GM19324 (cell line): ENCODE data around the gene ZMYND12.

Source experiments
- ATAC-seq: cut with Tn5 transposase; IDR thresholded peaks from one replicate; pipeline ENCODE4 v1.9.1; 2021; ENCODE audit warnings: mild to moderate bottlenecking, moderate library complexity; ENCODE audit not compliant: unreplicated experiment, low FRiP score

ZMYND12 gene

GRCh38 chr1:42399315-42400100 lies 56.3 kb downstream of the ZMYND12 start:
- no peak for ATAC-seq

DNA sequence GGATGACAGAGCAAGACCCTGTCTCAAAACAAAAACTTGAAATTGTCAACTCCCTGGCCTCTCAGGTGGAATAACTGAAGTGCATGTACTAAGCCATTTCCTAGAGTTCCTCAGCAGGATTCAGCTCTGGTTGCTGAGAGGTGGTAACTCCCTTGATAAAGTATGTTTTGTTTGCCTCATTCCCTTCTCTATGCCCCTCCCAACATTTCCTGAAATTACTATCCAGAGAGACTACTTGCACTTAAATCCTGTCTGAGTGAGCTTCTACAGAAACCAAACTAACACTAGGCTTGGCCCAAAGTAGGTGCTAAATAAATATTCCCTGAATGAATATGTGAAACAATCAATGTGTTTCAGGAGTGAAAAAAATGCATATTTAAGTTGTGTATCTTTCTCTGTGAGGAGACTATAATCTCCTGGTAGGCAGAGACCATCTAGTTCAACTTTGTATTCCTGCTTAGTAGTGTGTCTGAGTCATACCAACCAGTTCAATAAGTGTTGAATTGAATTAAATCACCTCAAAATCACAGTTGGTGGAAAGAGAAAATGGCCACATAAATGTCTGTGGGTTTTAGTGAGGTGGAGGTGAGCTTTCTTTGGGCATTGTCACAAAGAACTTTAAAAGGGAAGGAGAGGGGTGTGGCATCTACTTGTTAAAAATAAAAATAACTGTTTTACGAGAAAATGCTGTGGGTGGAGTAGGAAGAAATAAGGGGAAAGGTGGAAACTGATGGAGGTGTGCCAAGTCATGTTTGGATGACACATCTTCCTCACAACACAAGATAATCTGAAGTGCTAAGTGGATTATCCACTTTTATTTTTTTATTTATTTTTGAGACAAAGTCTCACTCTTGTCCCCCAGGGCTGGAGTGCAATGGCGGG lies 62.6 kb downstream of the ZMYND12 start:
- ATAC-seq: no peak

DNA sequence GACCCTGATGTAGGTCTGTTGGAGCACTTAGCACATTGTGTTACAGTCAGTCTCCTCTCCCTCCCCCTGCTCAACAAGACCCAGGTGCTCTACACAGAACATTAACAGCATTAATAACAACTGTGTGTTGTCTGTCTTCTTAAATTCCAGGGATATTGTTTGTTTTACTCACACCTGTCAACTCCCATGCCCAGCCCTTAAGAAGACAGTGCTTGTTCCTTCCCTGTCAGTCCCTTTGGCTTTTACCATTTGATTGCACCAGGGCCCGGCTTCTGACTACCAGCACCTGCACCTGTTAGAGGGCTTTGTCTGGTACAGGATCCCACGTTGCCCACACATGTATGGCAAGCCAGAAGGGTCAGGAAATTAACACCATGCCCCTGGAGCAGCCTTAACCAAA lies 63.6 kb downstream of the ZMYND12 start:
- ATAC-seq: no peak

DNA sequence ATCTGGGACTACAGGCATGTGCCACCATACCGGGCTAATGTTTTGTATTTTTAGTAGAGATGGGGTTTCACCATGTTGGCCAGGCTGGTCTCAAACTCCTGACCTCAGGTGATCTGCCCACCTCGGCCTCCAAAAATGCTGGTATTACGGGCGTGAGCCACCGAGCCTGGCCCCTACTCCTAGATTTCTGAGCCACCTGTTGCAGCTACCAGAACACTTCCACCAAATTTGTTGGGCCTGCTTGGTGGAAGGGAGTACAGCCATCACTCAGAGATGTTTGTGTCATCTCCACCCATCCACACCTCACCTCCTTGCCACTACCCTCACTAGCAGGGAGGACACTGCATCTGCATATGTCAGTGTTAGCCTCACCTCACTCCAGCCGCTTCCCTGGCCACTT lies 69.8 kb downstream of the ZMYND12 start:
- ATAC-seq: no peak

DNA sequence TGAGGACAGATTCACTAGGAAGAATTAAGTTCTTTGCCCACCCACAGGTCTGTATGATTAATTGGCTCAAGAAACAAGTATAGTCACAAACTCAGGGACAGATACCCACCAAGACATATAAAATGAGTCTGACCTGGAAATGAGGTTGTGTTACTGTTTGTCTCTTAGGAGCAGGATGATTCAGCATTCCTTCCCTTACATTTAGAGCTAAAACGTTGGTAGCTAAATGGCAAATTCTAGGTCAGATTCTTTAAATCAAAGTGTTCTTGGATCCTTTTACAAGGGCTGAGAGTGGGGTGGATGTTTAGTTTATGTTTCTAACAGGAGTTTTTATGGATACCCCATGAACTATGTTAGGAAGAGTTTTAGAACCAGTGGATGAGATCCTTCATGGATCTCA lies 70.5 kb downstream of the ZMYND12 start:
- ATAC-seq: no peak

GRCh38 chr1:42381280-42381673 lies 74.5 kb downstream of the ZMYND12 start:
- ATAC-seq: no peak

- ATAC-seq: peak; percentile 81
Measured at GRCh38 chr1:42380586-42381279, 75.1 kb downstream of the ZMYND12 start, which contains the start of gene RIMKLA. Gene RIMKLA (plus strand): TSS chr1:42380792. CDS start chr1:42380935, 143 bp downstream.
